HepG2 (cell line): ENCODE results near the gene ZNF839. TPM values are rescaled to one million over a fixed set of nuclear protein-coding genes. Genes with fewer than 3 reads are reported as not detected.

Experiments
- BCL3 ChIP-seq: sonication (generic); formaldehyde crosslinking; IDR thresholded peaks from 2 replicates; pipeline ENCODE4 v1.5.1; 2020; ENCODE audit warnings: mild to moderate bottlenecking, missing genetic modification reagents, moderate library complexity
- ELF3 ChIP-seq: IDR thresholded peaks from 2 replicates; pipeline ENCODE4 v1.6.1; 2016; ENCODE audit warnings: missing genetic modification reagents, missing compliant biosample characterization
- ERF ChIP-seq: IDR thresholded peaks from 2 replicates; pipeline ENCODE4 v1.6.1; 2018; ENCODE audit warnings: missing biosample characterization, missing genetic modification reagents
- ESRRA ChIP-seq: sonication (generic); formaldehyde crosslinking; IDR thresholded peaks from 2 replicates; pipeline ENCODE4 v1.5.1; 2020; ENCODE audit warnings: mild to moderate bottlenecking, low read depth, missing genetic modification reagents
- FOXA1 ChIP-seq, 2 experiments: fragments of 450-650 bp in 1 of 2; sonication (generic) in 1 of 2; formaldehyde crosslinking in 1 of 2; IDR thresholded peaks; 2 replicates each; pipeline versions ENCODE4 v1.4.0 to v1.6.1; 2016 to 2020; ENCODE audit warnings: missing genetic modification reagents in 1 of 2
- HIVEP1 ChIP-seq: sonication (generic); formaldehyde crosslinking; IDR thresholded peaks from 2 replicates; pipeline ENCODE4 v1.4.0; 2020; ENCODE audit warnings: mild to moderate bottlenecking, missing genetic modification reagents
- IKZF4 ChIP-seq: sonication (generic); formaldehyde crosslinking; IDR thresholded peaks from 2 replicates; pipeline ENCODE4 v1.5.1; 2020; ENCODE audit warnings: borderline replicate concordance, mild to moderate bottlenecking, low read depth, missing genetic modification reagents; ENCODE audit errors: not compliant biosample characterization
- MED8 ChIP-seq: sonication (generic); formaldehyde crosslinking; IDR thresholded peaks from 2 replicates; pipeline ENCODE4 v1.8.1; 2023; ENCODE audit warnings: mild to moderate bottlenecking, missing genetic modification reagents; ENCODE audit not compliant: insufficient replicate concordance
- MTF2 ChIP-seq: sonication (generic); formaldehyde crosslinking; IDR thresholded peaks from 2 replicates; pipeline ENCODE4 v1.5.0; 2020; ENCODE audit warnings: missing genetic modification reagents, borderline replicate concordance
- MYC ChIP-seq: sonication (generic); formaldehyde crosslinking; IDR thresholded peaks from 2 replicates; pipeline ENCODE4 v1.9.0; 2021; ENCODE audit warnings: missing genetic modification reagents, borderline replicate concordance
- NR2F2 ChIP-seq: IDR thresholded peaks from 2 replicates; pipeline ENCODE4 v1.6.1; 2012; ENCODE audit warnings: low read depth, inconsistent platforms, borderline replicate concordance
- PHF5A ChIP-seq: IDR thresholded peaks from one replicate; pipeline ENCODE4 v1.6.1; 2018; ENCODE audit warnings: low read depth, missing genetic modification reagents; ENCODE audit not compliant: unreplicated experiment
- RAD51 ChIP-seq: fragments of 450-650 bp; IDR thresholded peaks from 2 replicates; pipeline ENCODE4 v1.6.1; 2016; ENCODE audit warnings: borderline replicate concordance
- RXRB ChIP-seq: IDR thresholded peaks from 2 replicates; pipeline ENCODE4 v1.6.1; 2016; ENCODE audit warnings: borderline replicate concordance, missing genetic modification reagents, missing compliant biosample characterization
- SATB2 ChIP-seq: sonication (generic); formaldehyde crosslinking; IDR thresholded peaks from 2 replicates; pipeline ENCODE4 v1.5.0; 2020; ENCODE audit warnings: missing genetic modification reagents
- SNAPC2 ChIP-seq: sonication (generic); formaldehyde crosslinking; IDR thresholded peaks from 2 replicates; pipeline ENCODE4 v1.8.1; 2022; ENCODE audit warnings: mild to moderate bottlenecking, missing genetic modification reagents
- TBL1XR1 ChIP-seq: fragments of 150-350 bp; IDR thresholded peaks from 2 replicates; pipeline ENCODE4 v1.6.1; 2014; ENCODE audit warnings: borderline replicate concordance, low read length; ENCODE audit not compliant: partially characterized antibody
- ZBTB10 ChIP-seq: sonication (generic); formaldehyde crosslinking; IDR thresholded peaks from 2 replicates; pipeline ENCODE4 v1.4.0; 2020; ENCODE audit warnings: missing genetic modification reagents, borderline replicate concordance
- ZFP36L2 ChIP-seq: sonication (generic); formaldehyde crosslinking; IDR thresholded peaks from 2 replicates; pipeline ENCODE4 v1.4.0; 2020; ENCODE audit warnings: missing genetic modification reagents
- ZFP91 ChIP-seq: sonication (generic); formaldehyde crosslinking; IDR thresholded peaks from 2 replicates; pipeline ENCODE4 v1.9.0; 2022; ENCODE audit warnings: missing genetic modification reagents, mild to moderate bottlenecking, borderline replicate concordance
- ZNF101 ChIP-seq: sonication (generic); formaldehyde crosslinking; IDR thresholded peaks from 2 replicates; pipeline ENCODE4 v1.4.0; 2020; ENCODE audit warnings: mild to moderate bottlenecking, low read depth, missing genetic modification reagents, borderline replicate concordance
- ZNF333 ChIP-seq: sonication (generic); formaldehyde crosslinking; IDR thresholded peaks from 2 replicates; pipeline ENCODE4 v1.4.0; 2020; ENCODE audit warnings: mild to moderate bottlenecking, missing genetic modification reagents, borderline replicate concordance
- ZNF430 ChIP-seq: sonication (generic); formaldehyde crosslinking; IDR thresholded peaks from 2 replicates; pipeline ENCODE4 v1.9.0; 2021; ENCODE audit warnings: mild to moderate bottlenecking, missing genetic modification reagents
- ZNF615 ChIP-seq: sonication (generic); formaldehyde crosslinking; IDR thresholded peaks from 2 replicates; pipeline ENCODE4 v1.5.0; 2020; ENCODE audit warnings: mild to moderate bottlenecking, missing genetic modification reagents, borderline replicate concordance
- ZNF713 ChIP-seq: sonication (generic); formaldehyde crosslinking; IDR thresholded peaks from 2 replicates; pipeline ENCODE4 v1.4.0; 2020; ENCODE audit warnings: mild to moderate bottlenecking, missing genetic modification reagents
- ZNF792 ChIP-seq: IDR thresholded peaks from 2 replicates; pipeline ENCODE4 v1.6.1; 2016
- polyA plus RNA-seq, 8 experiments: library from polyadenylated mRNA; depleted of rRNA in 3 of 8; stranded (reverse) in 7 of 8; unstranded in 1 of 8; fragments of >200 nt; fragmentation: Illumina TruSeq in 4 of 8; extraction: Trizol in 4 of 8; gene quantifications; 2 replicates each; pipeline versions ENCODE4 v1.2.1 to v1.2.3, GENCODE V29; 2011 to 2016; ENCODE audit warnings: low read depth in 4 of 8, missing spikeins in 1 of 8, mixed read lengths in 1 of 8; ENCODE audit not compliant: insufficient read depth in 1 of 8
- total RNA-seq, 5 experiments: library from RNA; depleted of rRNA; stranded (reverse); fragments of >200 nt; fragmentation: Illumina TruSeq; extraction: Trizol; gene quantifications; 2 replicates each; pipeline ENCODE4 v1.2.3, GENCODE V29; 2016; ENCODE audit warnings: low read depth in 1 of 5

ZNF839 gene
- total and polyA plus RNA-seq, 2 of the 13 experiments (the other 11 are each of a cell fraction or from before 2014, with no cell fraction given), result 11.1 to 12.8 TPM

- TF ChIP-seq NR2F2, result no peak
- peak; percentile 23; the same call in 1 of the 2 replicates for TF ChIP-seq ZFP91 (CRISPR knock-in tag)
- TF ChIP-seq ZNF333 (CRISPR knock-in tag), result no peak
- TF ChIP-seq ERF, result no peak
- TF ChIP-seq SATB2, result no peak
- no peak for TF ChIP-seq ZNF615 (CRISPR knock-in tag)
- no peak for TF ChIP-seq HIVEP1
- TF ChIP-seq MTF2 (CRISPR knock-in tag), result 0 out of 2 replicates have a peak, but pooled peaks have one; percentile 24
- TF ChIP-seq PHF5A (CRISPR knock-in tag), result no peak
- TF ChIP-seq ELF3 (CRISPR knock-in tag), result no peak
- TF ChIP-seq ZNF713 (CRISPR knock-in tag), result no peak
- no peak for TF ChIP-seq RXRB (CRISPR knock-in tag)
- TF ChIP-seq RAD51, result no peak
- TF ChIP-seq FOXA1 (IDR thresholded peaks at IDR 0.05), result no peak
- no peak for TF ChIP-seq FOXA1 (CRISPR knock-in tag; IDR thresholded peaks at IDR 0.05)
- no peak for TF ChIP-seq MED8 (CRISPR knock-in tag)
- TF ChIP-seq ZNF430 (CRISPR knock-in tag), result 0 out of 2 replicates have a peak, but pooled peaks have one; percentile 15
- TF ChIP-seq MYC (CRISPR knock-in tag), result no peak
- TF ChIP-seq IKZF4 (CRISPR knock-in tag), result no peak
- TF ChIP-seq ZNF101 (CRISPR knock-in tag), result no peak
- no peak for TF ChIP-seq TBL1XR1
- TF ChIP-seq ESRRA (CRISPR knock-in tag), result no peak
- no peak for TF ChIP-seq SNAPC2
- TF ChIP-seq BCL3, result no peak
- no peak for TF ChIP-seq ZBTB10 (CRISPR knock-in tag)
- no peak for TF ChIP-seq ZFP36L2 (CRISPR knock-in tag)
- TF ChIP-seq ZNF792 (CRISPR knock-in tag), result no peak
Observed at GRCh38 chr14:102318781-102319276, 717 bp upstream of the ZNF839 start (continued).
